ENCODE data around the gene SLC26A8.

The SLC26A8 gene

DNA sequence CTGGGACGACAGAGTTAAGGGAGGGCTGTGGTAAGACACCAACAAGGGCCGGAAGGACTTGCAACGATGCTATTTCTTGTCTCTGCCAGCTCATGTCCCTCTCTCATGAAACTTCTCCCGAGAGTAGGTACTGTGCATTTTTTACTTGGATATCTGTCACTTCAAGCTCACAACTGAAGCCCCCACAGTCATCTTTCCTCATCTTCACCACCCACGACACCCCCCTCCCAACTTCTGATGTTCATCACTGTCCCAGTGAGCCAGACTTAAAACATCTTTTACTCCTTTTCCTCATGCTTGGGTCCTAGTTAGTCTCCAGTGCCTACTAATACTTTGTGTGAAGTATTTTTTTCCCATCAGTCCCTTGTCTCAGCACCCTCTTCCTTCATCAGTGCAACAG, 68.9 kb downstream of the SLC26A8 start:
- TF ChIP-seq, protein P1, sequence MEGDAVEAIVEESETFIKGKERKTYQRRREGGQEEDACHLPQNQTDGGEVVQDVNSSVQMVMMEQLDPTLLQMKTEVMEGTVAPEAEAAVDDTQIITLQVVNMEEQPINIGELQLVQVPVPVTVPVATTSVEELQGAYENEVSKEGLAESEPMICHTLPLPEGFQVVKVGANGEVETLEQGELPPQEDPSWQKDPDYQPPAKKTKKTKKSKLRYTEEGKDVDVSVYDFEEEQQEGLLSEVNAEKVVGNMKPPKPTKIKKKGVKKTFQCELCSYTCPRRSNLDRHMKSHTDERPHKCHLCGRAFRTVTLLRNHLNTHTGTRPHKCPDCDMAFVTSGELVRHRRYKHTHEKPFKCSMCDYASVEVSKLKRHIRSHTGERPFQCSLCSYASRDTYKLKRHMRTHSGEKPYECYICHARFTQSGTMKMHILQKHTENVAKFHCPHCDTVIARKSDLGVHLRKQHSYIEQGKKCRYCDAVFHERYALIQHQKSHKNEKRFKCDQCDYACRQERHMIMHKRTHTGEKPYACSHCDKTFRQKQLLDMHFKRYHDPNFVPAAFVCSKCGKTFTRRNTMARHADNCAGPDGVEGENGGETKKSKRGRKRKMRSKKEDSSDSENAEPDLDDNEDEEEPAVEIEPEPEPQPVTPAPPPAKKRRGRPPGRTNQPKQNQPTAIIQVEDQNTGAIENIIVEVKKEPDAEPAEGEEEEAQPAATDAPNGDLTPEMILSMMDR (IDR thresholded peaks at IDR 0.05; ENCODE audit: borderline replicate concordance, extremely low read depth, low read length, poor library complexity, severe bottlenecking): no peak
- TF ChIP-seq EZH2 (IDR thresholded peaks at IDR 0.05; ENCODE audit: borderline replicate concordance, low read depth, low read length, severe bottlenecking): no peak
- DNase-seq (no peak), ATAC-seq (ENCODE audit: insufficient read depth, low read depth) (no peak)
- Histone ChIP-seq H3K79me2 (ENCODE audit: insufficient read depth, low read length) (no peaks in the 10 kb centered on the region), H3K4me3 (ENCODE audit: low read depth in 1 of 2, low read length in 2 of 2) (no peak overlapping the region), H3K36me3 (ENCODE audit: insufficient read depth, low read length) (no peaks in the 10 kb centered on the region), H3K9me3 (ENCODE audit: insufficient read depth, low read length, severe bottlenecking) (no peaks in the 10 kb centered on the region), H3K27ac (ENCODE audit: low read length) (no peak overlapping the region), H3K9ac (ENCODE audit: low read depth, low read length) (no peak overlapping the region), H3K4me1 (ENCODE audit: insufficient read depth, low read length) (no peaks in the 10 kb centered on the region), H3K4me2 (ENCODE audit: insufficient read depth, low read length) (no peak overlapping the region), H4K20me1 (ENCODE audit: insufficient read depth, low read length) (no peaks in the 10 kb centered on the region; the same call in 1 of the 2 replicates), H2AFZ (ENCODE audit: low read depth, low read length) (no peak overlapping the region), H3K27me3 (ENCODE audit: insufficient read depth, low read length, poor library complexity) (peaks cover 12% of the 10 kb centered on the region)

DNA sequence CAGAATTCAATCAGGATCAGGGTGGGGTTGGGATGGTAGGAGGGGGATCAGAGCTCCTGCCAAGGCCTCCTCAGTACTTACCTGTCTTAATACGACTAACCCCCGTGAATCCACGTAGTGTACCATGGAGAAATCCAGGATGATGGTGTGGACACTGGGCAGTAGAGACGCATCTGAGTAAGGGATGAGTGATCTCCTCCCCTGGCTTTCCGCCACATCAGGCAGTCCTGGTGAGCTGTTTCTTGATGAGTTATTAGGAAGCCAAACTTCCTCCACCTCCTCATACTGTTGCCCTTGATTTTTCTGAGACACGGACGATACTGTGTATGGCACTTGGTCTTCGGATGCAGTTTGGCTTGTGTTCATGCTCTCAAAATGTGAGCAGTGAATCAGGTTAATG, 69.4 kb downstream of the SLC26A8 start:
- Histone ChIP-seq H3K36me3 (ENCODE audit: insufficient read depth, low read length) (no peaks in the 10 kb centered on the region), H4K20me1 (ENCODE audit: insufficient read depth, low read length) (no peaks in the 10 kb centered on the region; the same call in 1 of the 2 replicates), H3K9me3 (ENCODE audit: insufficient read depth, low read length, severe bottlenecking) (no peaks in the 10 kb centered on the region), H3K4me3 (ENCODE audit: low read depth in 1 of 2, low read length in 2 of 2) (no peak overlapping the region), H3K27ac (ENCODE audit: low read length) (no peak overlapping the region), H3K27me3 (ENCODE audit: insufficient read depth, low read length, poor library complexity) (peaks cover 8% of the 10 kb centered on the region), H3K4me2 (ENCODE audit: insufficient read depth, low read length) (no peak overlapping the region), H3K4me1 (ENCODE audit: insufficient read depth, low read length) (no peaks in the 10 kb centered on the region), H3K79me2 (ENCODE audit: insufficient read depth, low read length) (no peaks in the 10 kb centered on the region), H3K9ac (ENCODE audit: low read depth, low read length) (no peak overlapping the region), H2AFZ (ENCODE audit: low read depth, low read length) (no peak overlapping the region)
- no peak for TF ChIP-seq EZH2 (IDR thresholded peaks at IDR 0.05; ENCODE audit: borderline replicate concordance, low read depth, low read length, severe bottlenecking)
- TF ChIP-seq, protein P1 (IDR thresholded peaks at IDR 0.05; ENCODE audit: borderline replicate concordance, extremely low read depth, low read length, poor library complexity, severe bottlenecking): no peak
- ATAC-seq (ENCODE audit: insufficient read depth, low read depth) (no peak), DNase-seq (no peak)

DNA sequence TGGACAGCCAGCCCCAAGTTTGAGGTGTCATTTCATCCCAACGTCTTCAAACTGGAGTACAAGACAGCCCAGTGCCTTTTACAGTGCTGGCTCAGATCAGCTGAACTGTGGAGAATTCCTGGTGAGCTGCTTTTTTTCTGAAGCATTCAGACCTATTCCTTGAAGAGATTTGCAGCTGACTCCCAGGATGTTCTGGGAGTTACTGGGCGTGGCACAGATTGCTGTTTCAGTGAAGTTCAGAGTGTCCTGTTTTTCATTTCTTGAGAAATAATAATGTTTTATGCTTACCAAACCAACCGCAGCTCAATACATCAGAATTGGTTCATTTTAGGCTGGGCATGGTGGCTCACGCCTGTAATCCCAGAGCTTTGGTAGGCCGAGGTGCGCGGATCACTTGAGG, 70.1 kb downstream of the SLC26A8 start:
- ATAC-seq (ENCODE audit: insufficient read depth, low read depth): no peak
- no peaks in the 10 kb centered on the region for H3K79me2 ChIP-seq (ENCODE audit: insufficient read depth, low read length)
- H3K27me3 ChIP-seq (ENCODE audit: insufficient read depth, low read length, poor library complexity): peaks cover 5% of the 10 kb centered on the region
- H3K27ac ChIP-seq (ENCODE audit: low read length): no peak overlapping the region
- no peak overlapping the region for H3K9ac ChIP-seq (ENCODE audit: low read depth, low read length)
- no peak overlapping the region for H2AFZ ChIP-seq (ENCODE audit: low read depth, low read length)
- TF ChIP-seq, protein P1 (IDR thresholded peaks at IDR 0.05; ENCODE audit: borderline replicate concordance, extremely low read depth, low read length, poor library complexity, severe bottlenecking): no peak
- TF ChIP-seq EZH2 (IDR thresholded peaks at IDR 0.05; ENCODE audit: borderline replicate concordance, low read depth, low read length, severe bottlenecking): no peak
- no peaks in the 10 kb centered on the region for H3K36me3 ChIP-seq (ENCODE audit: insufficient read depth, low read length)
- H4K20me1 ChIP-seq (ENCODE audit: insufficient read depth, low read length): no peaks in the 10 kb centered on the region; the same call in 1 of the 2 replicates
- H3K4me2 ChIP-seq (ENCODE audit: insufficient read depth, low read length): no peak overlapping the region
- no peak for DNase-seq
- no peak overlapping the region for H3K4me3 ChIP-seq (ENCODE audit: low read depth in 1 of 2, low read length in 2 of 2)
- no peaks in the 10 kb centered on the region for H3K4me1 ChIP-seq (ENCODE audit: insufficient read depth, low read length)
- H3K9me3 ChIP-seq (ENCODE audit: insufficient read depth, low read length, severe bottlenecking): no peaks in the 10 kb centered on the region

DNA sequence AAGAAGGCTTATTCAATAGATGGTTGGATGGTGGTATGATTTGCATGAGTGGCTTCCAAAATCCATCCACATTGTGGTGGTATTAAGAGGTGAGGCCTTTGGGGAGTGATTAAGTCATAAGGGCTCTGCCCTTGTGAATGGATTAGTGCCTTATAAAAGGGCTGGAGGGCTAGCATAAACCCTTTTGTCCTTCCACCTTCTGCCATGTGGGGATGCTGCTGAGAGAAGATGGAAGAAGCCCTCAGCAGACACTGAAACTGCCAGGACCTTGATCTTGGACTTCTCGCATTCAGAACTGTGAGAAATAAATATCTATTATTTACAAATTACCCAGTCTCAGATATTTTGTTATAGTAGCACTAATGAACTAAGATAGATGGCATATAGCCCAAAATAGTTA, 75.7 kb downstream of the SLC26A8 start:
- Histone ChIP-seq H3K79me2 (ENCODE audit: insufficient read depth, low read length) (no peaks in the 10 kb centered on the region), H3K36me3 (ENCODE audit: insufficient read depth, low read length) (no peaks in the 10 kb centered on the region), H4K20me1 (ENCODE audit: insufficient read depth, low read length) (no peaks in the 10 kb centered on the region; the same call in 1 of the 2 replicates), H3K9me3 (ENCODE audit: insufficient read depth, low read length, severe bottlenecking) (no peaks in the 10 kb centered on the region), H2AFZ (ENCODE audit: low read depth, low read length) (no peak overlapping the region), H3K27me3 (ENCODE audit: insufficient read depth, low read length, poor library complexity) (peaks cover 2% of the 10 kb centered on the region), H3K9ac (ENCODE audit: low read depth, low read length) (no peak overlapping the region), H3K27ac (ENCODE audit: low read length) (no peak overlapping the region), H3K4me3 (ENCODE audit: low read depth in 1 of 2, low read length in 2 of 2) (no peak overlapping the region), H3K4me2 (ENCODE audit: insufficient read depth, low read length) (no peak overlapping the region), H3K4me1 (ENCODE audit: insufficient read depth, low read length) (no peaks in the 10 kb centered on the region)
- ATAC-seq (ENCODE audit: insufficient read depth, low read depth) (no peak), DNase-seq (no peak)
- TF ChIP-seq, protein P1 (IDR thresholded peaks at IDR 0.05; ENCODE audit: borderline replicate concordance, extremely low read depth, low read length, poor library complexity, severe bottlenecking): peak; percentile 22
- TF ChIP-seq EZH2 (IDR thresholded peaks at IDR 0.05; ENCODE audit: borderline replicate concordance, low read depth, low read length, severe bottlenecking): no peak
